Loucy (cell line): ENCODE data around the gene MALAT1.

Experiments
- CTCF ChIP-seq: fragments of 200-600 bp; sonication (generic); conservative IDR thresholded peaks from 2 replicates; pipeline ENCODE4 v1.5.1; 2014; ENCODE audit warnings: mild to moderate bottlenecking, antibody characterized with exemption, low read length
- EZH2phosphoT487 ChIP-seq: fragments of 200-600 bp; IDR thresholded peaks from 2 replicates; pipeline ENCODE4 v1.6.1; 2018; ENCODE audit warnings: antibody characterized with exemption, mild to moderate bottlenecking, moderate library complexity, borderline replicate concordance

GRCh38 chr11:65498727-65498976, 193 bp upstream of the MALAT1 start:
- TF ChIP-seq CTCF = no peak
- TF ChIP-seq EZH2phosphoT487 = no peak
